ENCODE results near the gene RXYLT1.
"Not testable (repeated sequence)": the region's sequence is repeated elsewhere in the genome, so short reads cannot be mapped to it uniquely, and the experiment has no call there.

RXYLT1 gene

GRCh38 chr12:63838411-63838810 is 58.7 kb downstream of the RXYLT1 start:
- no peak overlapping the region for H2BK5ac ChIP-seq (ENCODE audit: low read depth, low read length, poor library complexity, severe bottlenecking)
- H3K18ac ChIP-seq (ENCODE audit: low read depth in 1 of 2, low read length in 2 of 2), result no peak overlapping the region
- no peaks in the 10 kb centered on the region for H3K36me3 ChIP-seq (ENCODE audit: control insufficient read depth in 1 of 2, insufficient read depth in 2 of 2, low read depth in 1 of 2, low read length in 2 of 2)
- no peaks in the 10 kb centered on the region for H3K27me3 ChIP-seq (ENCODE audit: control insufficient read depth in 1 of 2, insufficient read depth in 1 of 2, low read length in 2 of 2)
- no peak overlapping the region for H4K91ac ChIP-seq (ENCODE audit: low read length)
- H2BK120ac ChIP-seq (ENCODE audit: low read depth, low read length), result no peak overlapping the region
- no peaks in the 10 kb centered on the region for H3K9me3 ChIP-seq (ENCODE audit: control insufficient read depth, low read length)
- H3K4me3 ChIP-seq (ENCODE audit: insufficient read depth in 1 of 2, low read depth in 1 of 2, low read length in 2 of 2), result no peak overlapping the region
- no peak overlapping the region for H4K8ac ChIP-seq (ENCODE audit: low read length)
- H3K9ac ChIP-seq (ENCODE audit: low read length), result no peak overlapping the region
- no peak overlapping the region for H2AK5ac ChIP-seq (ENCODE audit: low read length, severe bottlenecking)
- 98% methylated on average over 9 of the region's 9 CpGs for WGBS
- no peak overlapping the region for H3K23ac ChIP-seq (ENCODE audit: low read length in 2 of 2)
- H3K14ac ChIP-seq (ENCODE audit: low read length in 2 of 2), result no peak overlapping the region
- H2BK15ac ChIP-seq (ENCODE audit: low read depth, poor library complexity, severe bottlenecking), result no peak overlapping the region
- no peak overlapping the region for H3K4ac ChIP-seq (ENCODE audit: low read depth in 1 of 2, low read length in 2 of 2)
- H2AFZ ChIP-seq (ENCODE audit: low read depth, low read length), result no peak overlapping the region
- no peaks in the 10 kb centered on the region for H3K79me1 ChIP-seq (replicated peaks; ENCODE audit: low read length, poor library complexity, severe bottlenecking)
- no peak for DNase-seq
- no peak overlapping the region for H3K27ac ChIP-seq (ENCODE audit: low read length, poor library complexity, severe bottlenecking)
- H2BK12ac ChIP-seq (ENCODE audit: low read length in 2 of 2), result no peak overlapping the region
- no peaks in the 10 kb centered on the region for H3K4me1 ChIP-seq (ENCODE audit: control insufficient read depth, insufficient read depth, low read depth, low read length)
- no peak overlapping the region for H3K4me2 ChIP-seq (ENCODE audit: low read length, poor library complexity, severe bottlenecking)

GRCh38 chr12:63841011-63841410 is 61.3 kb downstream of the RXYLT1 start:
- Histone ChIP-seq H2BK120ac (ENCODE audit: low read depth, low read length) (no peak overlapping the region), H3K36me3 (ENCODE audit: control insufficient read depth in 1 of 2, insufficient read depth in 2 of 2, low read depth in 1 of 2, low read length in 2 of 2) (no peaks in the 10 kb centered on the region), H3K27ac (ENCODE audit: low read length, poor library complexity, severe bottlenecking) (no peak overlapping the region), H2AK5ac (ENCODE audit: low read length, severe bottlenecking) (no peak overlapping the region), H3K4ac (ENCODE audit: low read depth in 1 of 2, low read length in 2 of 2) (no peak overlapping the region), H2BK12ac (ENCODE audit: low read length in 2 of 2) (no peak overlapping the region), H3K79me1 (replicated peaks; ENCODE audit: low read length, poor library complexity, severe bottlenecking) (no peaks in the 10 kb centered on the region), H2BK15ac (ENCODE audit: low read depth, poor library complexity, severe bottlenecking) (no peak overlapping the region), H3K9me3 (ENCODE audit: control insufficient read depth, low read length) (no peaks in the 10 kb centered on the region), H3K4me2 (ENCODE audit: low read length, poor library complexity, severe bottlenecking) (no peak overlapping the region), H2BK5ac (ENCODE audit: low read depth, low read length, poor library complexity, severe bottlenecking) (no peak overlapping the region), H2AFZ (ENCODE audit: low read depth, low read length) (no peak overlapping the region), H3K14ac (ENCODE audit: low read length in 2 of 2) (no peak overlapping the region), H3K4me3 (ENCODE audit: insufficient read depth in 1 of 2, low read depth in 1 of 2, low read length in 2 of 2) (no peak overlapping the region), H4K8ac (ENCODE audit: low read length) (no peak overlapping the region), H3K9ac (ENCODE audit: low read length) (no peak overlapping the region), H3K27me3 (ENCODE audit: control insufficient read depth in 1 of 2, insufficient read depth in 1 of 2, low read length in 2 of 2) (no peaks in the 10 kb centered on the region), H3K4me1 (ENCODE audit: control insufficient read depth, insufficient read depth, low read depth, low read length) (no peaks in the 10 kb centered on the region), H3K23ac (ENCODE audit: low read length in 2 of 2) (no peak overlapping the region), H3K18ac (ENCODE audit: low read depth in 1 of 2, low read length in 2 of 2) (no peak overlapping the region), H4K91ac (ENCODE audit: low read length) (no peak overlapping the region)
- DNase-seq, result no peak
- 82% methylated on average over 1 of the region's 3 CpGs for WGBS

- no peaks in the 10 kb centered on the region for H3K27me3 ChIP-seq (ENCODE audit: control insufficient read depth in 1 of 2, insufficient read depth in 1 of 2, low read length in 2 of 2)
- no peak for DNase-seq
- H2AFZ ChIP-seq (ENCODE audit: low read depth, low read length), result no peak overlapping the region
- H3K4me3 ChIP-seq (ENCODE audit: insufficient read depth in 1 of 2, low read depth in 1 of 2, low read length in 2 of 2), result no peak overlapping the region
- H3K79me1 ChIP-seq (replicated peaks; ENCODE audit: low read length, poor library complexity, severe bottlenecking), result no peaks in the 10 kb centered on the region
- no peaks in the 10 kb centered on the region for H3K4me1 ChIP-seq (ENCODE audit: control insufficient read depth, insufficient read depth, low read depth, low read length)
- no peak overlapping the region for H3K27ac ChIP-seq (ENCODE audit: low read length, poor library complexity, severe bottlenecking)
- 96% methylated on average over 4 of the region's 4 CpGs for WGBS
- no peak overlapping the region for H2AK5ac ChIP-seq (ENCODE audit: low read length, severe bottlenecking)
- no peak overlapping the region for H2BK5ac ChIP-seq (ENCODE audit: low read depth, low read length, poor library complexity, severe bottlenecking)
- H3K9me3 ChIP-seq (ENCODE audit: control insufficient read depth, low read length), result no peaks in the 10 kb centered on the region
- H3K23ac ChIP-seq (ENCODE audit: low read length in 2 of 2), result no peak overlapping the region
- H4K91ac ChIP-seq (ENCODE audit: low read length), result no peak overlapping the region
- H2BK12ac ChIP-seq (ENCODE audit: low read length in 2 of 2), result no peak overlapping the region
- no peak overlapping the region for H2BK15ac ChIP-seq (ENCODE audit: low read depth, poor library complexity, severe bottlenecking)
- peaks cover 0 to 3% of the 10 kb centered on the region in 2 experiments for H3K36me3 ChIP-seq (ENCODE audit: control insufficient read depth in 1 of 2, insufficient read depth in 2 of 2, low read depth in 1 of 2, low read length in 2 of 2)
- H3K18ac ChIP-seq (ENCODE audit: low read depth in 1 of 2, low read length in 2 of 2), result no peak overlapping the region
- no peak overlapping the region for H3K4me2 ChIP-seq (ENCODE audit: low read length, poor library complexity, severe bottlenecking)
- H3K4ac ChIP-seq (ENCODE audit: low read depth in 1 of 2, low read length in 2 of 2), result no peak overlapping the region
- H4K8ac ChIP-seq (ENCODE audit: low read length), result no peak overlapping the region
- peak overlapping the region; percentile 49 for H3K9ac ChIP-seq (ENCODE audit: low read length)
- no peak overlapping the region for H3K14ac ChIP-seq (ENCODE audit: low read length in 2 of 2)
- no peak overlapping the region for H2BK120ac ChIP-seq (ENCODE audit: low read depth, low read length)
These were observed 61.9 kb downstream of the RXYLT1 start for GRCh38 chr12:63841571-63841970.

- H3K9me3 ChIP-seq (ENCODE audit: control insufficient read depth, low read length); H2AK5ac ChIP-seq (ENCODE audit: low read length, severe bottlenecking); H2AFZ ChIP-seq (ENCODE audit: low read depth, low read length); H3K4ac ChIP-seq (ENCODE audit: low read depth in 1 of 2, low read length in 2 of 2); H3K79me1 ChIP-seq (replicated peaks; ENCODE audit: low read length, poor library complexity, severe bottlenecking); H2BK15ac ChIP-seq (ENCODE audit: low read depth, poor library complexity, severe bottlenecking); H3K4me2 ChIP-seq (ENCODE audit: low read length, poor library complexity, severe bottlenecking); H3K36me3 ChIP-seq (ENCODE audit: control insufficient read depth in 1 of 2, insufficient read depth in 2 of 2, low read depth in 1 of 2, low read length in 2 of 2); H3K14ac ChIP-seq (ENCODE audit: low read length in 2 of 2); H4K91ac ChIP-seq (ENCODE audit: low read length); H3K18ac ChIP-seq (ENCODE audit: low read depth in 1 of 2, low read length in 2 of 2); H4K8ac ChIP-seq (ENCODE audit: low read length); H2BK120ac ChIP-seq (ENCODE audit: low read depth, low read length); H3K23ac ChIP-seq (ENCODE audit: low read length in 2 of 2); H2BK12ac ChIP-seq (ENCODE audit: low read length in 2 of 2); H2BK5ac ChIP-seq (ENCODE audit: low read depth, low read length, poor library complexity, severe bottlenecking); H3K4me1 ChIP-seq (ENCODE audit: control insufficient read depth, insufficient read depth, low read depth, low read length); H3K27me3 ChIP-seq (ENCODE audit: control insufficient read depth in 1 of 2, insufficient read depth in 1 of 2, low read length in 2 of 2); DNase-seq; H3K27ac ChIP-seq (ENCODE audit: low read length, poor library complexity, severe bottlenecking): not testable (repeated sequence)
- WGBS, result 95% methylated on average over 16 of the region's 17 CpGs
- Histone ChIP-seq H3K9ac (ENCODE audit: low read length) (peak overlapping the region; percentile 100), H3K4me3 (ENCODE audit: insufficient read depth in 1 of 2, low read depth in 1 of 2, low read length in 2 of 2) (peak overlapping the region in 1 of 2 experiments; percentile 100)
These were observed 63.0 kb downstream of the RXYLT1 start for GRCh38 chr12:63842750-63843149.

Measured in mesenchymal stem cell (in vitro differentiated cells and primary cell).